GM12873 (cell line): ENCODE measurements around the gene ARAP1.

ENCODE experiments used
- TF ChIP-seq, protein P1 (sequence below): IDR thresholded peaks from 2 replicates; pipeline ENCODE4 v1.5.1; 2012; ENCODE audit warnings: low read depth, mild to moderate bottlenecking, moderate library complexity, low read length, control low read depth; ENCODE audit not compliant: insufficient read depth; ENCODE audit errors: missing control alignments

ARAP1 gene

DNA sequence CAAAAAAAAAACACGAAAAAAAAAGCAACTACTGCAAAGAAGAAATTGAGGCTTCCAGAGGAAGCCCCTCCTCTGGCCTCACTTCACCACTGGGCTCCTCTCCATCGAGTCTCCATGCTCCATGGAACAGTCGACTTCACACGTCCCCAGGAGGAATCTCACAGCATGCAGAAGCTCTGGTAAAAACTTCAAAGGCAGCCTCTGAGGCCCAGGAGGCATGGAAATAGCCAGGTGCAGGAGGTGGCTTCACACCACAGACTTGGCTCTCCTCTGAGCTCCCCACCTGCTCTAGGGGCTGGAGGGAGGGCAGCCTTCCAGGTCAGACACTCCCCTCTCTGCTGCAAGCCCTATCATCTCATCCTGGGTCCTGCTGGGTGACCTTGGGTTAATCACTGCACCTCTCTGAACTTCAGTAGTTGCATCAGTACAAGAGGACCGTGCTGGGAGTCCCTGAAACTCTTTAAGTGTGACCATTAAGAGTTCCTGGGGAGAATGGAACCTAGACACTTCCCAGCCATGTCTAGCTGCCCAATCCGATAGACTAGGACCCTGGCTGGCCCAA, 86.2 kb downstream of the ARAP1 start:
- TF ChIP-seq, protein P1, sequence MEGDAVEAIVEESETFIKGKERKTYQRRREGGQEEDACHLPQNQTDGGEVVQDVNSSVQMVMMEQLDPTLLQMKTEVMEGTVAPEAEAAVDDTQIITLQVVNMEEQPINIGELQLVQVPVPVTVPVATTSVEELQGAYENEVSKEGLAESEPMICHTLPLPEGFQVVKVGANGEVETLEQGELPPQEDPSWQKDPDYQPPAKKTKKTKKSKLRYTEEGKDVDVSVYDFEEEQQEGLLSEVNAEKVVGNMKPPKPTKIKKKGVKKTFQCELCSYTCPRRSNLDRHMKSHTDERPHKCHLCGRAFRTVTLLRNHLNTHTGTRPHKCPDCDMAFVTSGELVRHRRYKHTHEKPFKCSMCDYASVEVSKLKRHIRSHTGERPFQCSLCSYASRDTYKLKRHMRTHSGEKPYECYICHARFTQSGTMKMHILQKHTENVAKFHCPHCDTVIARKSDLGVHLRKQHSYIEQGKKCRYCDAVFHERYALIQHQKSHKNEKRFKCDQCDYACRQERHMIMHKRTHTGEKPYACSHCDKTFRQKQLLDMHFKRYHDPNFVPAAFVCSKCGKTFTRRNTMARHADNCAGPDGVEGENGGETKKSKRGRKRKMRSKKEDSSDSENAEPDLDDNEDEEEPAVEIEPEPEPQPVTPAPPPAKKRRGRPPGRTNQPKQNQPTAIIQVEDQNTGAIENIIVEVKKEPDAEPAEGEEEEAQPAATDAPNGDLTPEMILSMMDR: no peak

DNA sequence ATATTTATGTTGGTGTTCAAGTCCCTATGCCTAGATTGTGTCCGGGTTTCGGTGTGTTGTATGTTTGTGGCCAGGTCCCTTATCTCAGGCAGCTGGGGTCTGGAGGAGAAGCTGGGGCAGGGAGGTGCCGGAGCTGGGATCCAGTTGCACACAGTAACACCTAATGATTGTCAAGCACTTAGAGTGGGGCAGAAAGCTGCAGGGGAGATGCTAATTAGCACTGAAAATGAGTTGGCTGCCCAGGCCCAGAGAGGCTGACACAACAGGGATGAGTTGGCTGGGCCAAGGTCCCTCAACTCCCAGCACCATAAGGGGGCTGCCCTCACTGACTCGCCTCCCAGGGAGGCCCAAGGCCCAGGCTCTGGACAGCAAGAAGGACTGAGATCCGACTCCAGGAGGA, 90.2 kb downstream of the ARAP1 start:
- TF ChIP-seq, protein P1: no peak

DNA sequence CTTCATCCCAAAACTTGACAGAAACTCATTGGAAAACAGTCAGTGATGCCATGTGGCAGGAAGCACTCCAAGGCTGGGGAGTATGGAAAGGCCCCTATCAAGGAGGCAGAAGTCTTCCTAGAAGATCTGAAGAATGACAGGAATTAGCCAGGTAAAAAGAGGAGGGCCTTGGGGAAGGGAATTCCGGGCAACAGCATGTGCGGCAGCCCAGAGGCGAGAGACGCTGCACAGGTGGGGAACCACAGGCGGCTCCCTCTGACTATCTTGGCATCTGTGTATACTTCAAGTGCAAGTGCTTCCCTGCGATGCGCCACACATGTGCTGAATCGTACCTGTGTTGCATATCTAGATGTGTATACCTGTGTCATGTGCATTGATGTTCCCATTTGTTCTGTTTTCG, 90.7 kb downstream of the ARAP1 start:
- TF ChIP-seq, protein P1: no peak

DNA sequence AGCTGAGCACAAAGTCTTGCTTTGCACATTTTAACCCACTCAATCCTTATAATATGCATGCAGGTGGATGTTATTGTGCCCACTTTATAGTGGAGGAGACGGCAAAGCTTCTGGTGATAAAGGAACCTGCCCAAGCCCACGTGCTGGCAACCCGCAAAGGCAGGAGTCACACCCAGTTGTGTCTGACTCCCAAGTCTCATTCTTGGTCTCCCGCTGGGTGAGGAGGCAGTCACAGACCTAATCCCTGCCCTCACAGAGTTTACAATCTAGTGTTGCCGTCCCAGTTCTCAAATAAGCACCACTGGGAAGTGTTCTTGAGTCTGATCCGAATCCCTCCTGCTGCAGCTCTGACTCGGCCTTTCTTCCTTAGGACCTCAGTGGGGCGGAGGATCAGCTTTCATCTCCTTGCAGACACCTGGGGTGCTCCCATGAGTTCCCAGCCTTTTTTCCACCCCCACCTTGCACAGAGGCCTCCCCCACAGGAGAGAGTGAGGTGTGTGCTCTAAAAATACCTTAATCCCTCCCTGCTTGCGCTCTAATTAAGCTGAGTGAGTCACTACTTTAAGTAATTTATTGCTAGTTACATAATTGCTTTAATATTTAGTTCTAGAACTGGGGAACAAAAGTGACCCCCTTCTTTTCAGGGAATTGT, 93.1 kb downstream of the ARAP1 start:
- TF ChIP-seq, protein P1: no peak

DNA sequence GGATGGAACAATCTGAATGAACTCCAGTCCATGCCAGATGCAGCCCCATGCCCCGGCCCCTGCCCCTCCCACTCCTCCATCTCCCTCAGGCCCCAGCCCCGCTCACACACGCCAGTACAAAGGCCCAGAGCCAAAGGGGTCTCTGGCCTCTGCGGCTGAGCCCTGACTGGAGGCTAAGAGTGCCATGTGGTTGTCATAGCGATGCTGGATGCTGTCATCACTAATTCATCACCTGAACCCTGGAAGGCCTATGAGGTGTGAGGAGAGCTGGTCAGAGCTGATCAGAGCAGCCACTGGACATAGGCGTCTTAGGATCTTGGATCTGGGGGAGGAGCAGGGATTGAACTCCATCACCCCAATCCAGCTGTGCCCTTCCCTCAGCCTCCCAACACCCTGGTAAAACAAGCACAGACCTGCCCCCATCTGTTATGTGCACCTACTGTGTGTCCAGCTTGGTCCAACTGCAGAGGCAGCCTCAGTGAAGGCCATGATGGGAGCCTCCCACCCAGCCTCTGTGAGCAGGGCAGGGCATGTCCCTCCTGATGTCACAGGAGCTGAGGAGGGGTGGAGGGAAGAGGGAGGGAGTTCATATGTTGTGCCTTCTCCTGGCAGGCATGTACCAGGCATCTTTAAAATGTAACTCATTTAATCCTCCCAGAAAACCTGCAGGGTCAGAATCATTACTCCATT, 94.7 kb downstream of the ARAP1 start:
- TF ChIP-seq, protein P1: no peak

DNA sequence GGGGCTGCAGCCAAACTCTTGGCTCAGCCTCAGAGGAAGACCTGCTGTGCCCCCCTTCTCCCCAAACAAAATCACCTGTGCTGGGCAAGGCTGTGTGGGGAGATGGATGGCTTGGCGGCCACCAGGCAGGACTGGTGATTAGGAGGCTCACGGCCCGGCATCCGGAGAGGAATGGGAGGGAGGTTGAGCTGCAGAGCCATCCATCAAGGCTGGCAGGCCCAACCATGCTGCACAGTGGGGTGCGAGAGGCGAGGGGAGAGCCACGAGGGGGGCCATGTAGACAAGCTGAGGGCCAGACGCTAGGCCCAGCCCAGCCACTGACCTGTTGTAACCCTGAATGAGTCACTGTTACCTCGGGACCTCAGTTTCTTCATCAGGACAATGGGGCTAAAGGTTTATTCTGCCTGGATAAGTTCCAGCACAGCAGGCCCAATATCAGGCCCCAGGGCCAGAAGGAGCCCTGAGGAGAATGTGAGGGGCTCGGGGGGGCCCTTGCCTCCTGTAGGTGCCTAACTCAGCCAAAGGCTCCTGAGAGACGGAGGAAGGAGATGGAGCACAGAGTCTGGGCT, 96.2 kb downstream of the ARAP1 start:
- TF ChIP-seq, protein P1: no peak

DNA sequence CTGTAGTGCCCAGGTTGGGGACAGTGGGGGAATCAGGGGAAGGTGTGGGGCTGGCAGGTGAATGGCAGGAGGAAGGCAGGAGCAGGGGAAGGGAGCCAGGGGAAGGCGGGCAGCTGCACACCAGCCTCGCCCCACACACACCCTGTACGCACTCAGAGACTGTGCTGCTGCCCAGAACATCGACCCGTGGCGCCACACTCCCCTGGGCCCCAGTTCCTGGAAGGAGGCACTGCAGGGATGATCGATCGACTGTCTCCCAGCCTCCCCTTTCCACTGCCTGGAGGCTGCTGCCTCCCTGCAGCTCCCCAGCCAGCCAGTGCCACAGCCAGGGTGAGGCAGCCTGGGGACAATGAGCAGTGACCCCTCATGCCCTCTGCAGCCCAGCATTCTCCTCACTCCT, 97.2 kb downstream of the ARAP1 start:
- TF ChIP-seq, protein P1: no peak
